ENCODE measurements around the gene NEDD8.

GRCh38 chr14:24250354-24250753 lies 18.2 kb upstream of the NEDD8 start:
- no peak for TF ChIP-seq CTCF (conservative IDR thresholded peaks at IDR 0.05 in 1 of 2, IDR thresholded peaks at IDR 0.05 in 1 of 2; ENCODE audit: low read depth in 1 of 2, low read length in 2 of 2)
- TF ChIP-seq EZH2 (IDR thresholded peaks at IDR 0.05; ENCODE audit: low read length, missing control alignments): no peak

Measured in fibroblast of lung (primary cell).